Chondrocyte (in vitro differentiated cells): ENCODE measurements around the gene SSH2. TPM values are rescaled to one million over a fixed set of nuclear protein-coding genes. Genes with fewer than 3 reads are reported as not detected.

Source experiments
- DNase-seq: peaks from one replicate; pipeline ENCODE4 v3.0.0; 2021; ENCODE audit warnings: mixed read lengths, low spot score
- H3K27ac Mint-ChIP-seq: one replicate; pipeline ENCODE4 v1.8.0; 2021; ENCODE audit warnings: mild to moderate bottlenecking, moderate library complexity, mixed read lengths; ENCODE audit not compliant: unreplicated experiment
- H3K27me3 Mint-ChIP-seq: 2 replicates; pipeline ENCODE4 v1.8.0; 2021; ENCODE audit warnings: low read depth, mixed read lengths
- H3K36me3 Mint-ChIP-seq: 2 replicates; pipeline ENCODE4 v1.8.0; 2021; ENCODE audit warnings: low read depth, mixed read lengths
- H3K4me1 Mint-ChIP-seq: 2 replicates; pipeline ENCODE4 v1.8.0; 2021; ENCODE audit warnings: low read depth, mild to moderate bottlenecking, mixed read lengths
- H3K4me3 Mint-ChIP-seq: one replicate; pipeline ENCODE4 v1.8.0; 2021; ENCODE audit warnings: mild to moderate bottlenecking, moderate library complexity, mixed read lengths; ENCODE audit not compliant: unreplicated experiment
- H3K9me3 Mint-ChIP-seq: 2 replicates; pipeline ENCODE4 v1.8.0; 2021; ENCODE audit warnings: low read depth, mixed read lengths
- CTCF ChIP-seq: fragments of 200-600 bp; sonication (generic); IDR thresholded peaks from 2 replicates; pipeline ENCODE4 v1.5.0; 2021; ENCODE audit warnings: antibody characterized with exemption, mild to moderate bottlenecking, moderate library complexity
- total RNA-seq: library from RNA; stranded (reverse); gene quantifications from 3 replicates; pipeline ENCODE4 v1.2.1, GENCODE V29; 2021

Gene SSH2
- total RNA-seq, 1 donor from 2014 or later: 14.1 TPM

GRCh38 chr17:29577001-29577370 lies 353.0 kb downstream of the SSH2 start:
- DNase-seq: no peak

GRCh38 chr17:29576214-29577000 lies 353.6 kb downstream of the SSH2 start:
- no peak overlapping the region for H3K4me3 Mint-ChIP-seq
- H3K27me3 Mint-ChIP-seq: no peaks in the 10 kb centered on the region
- no peak overlapping the region for H3K27ac Mint-ChIP-seq
- TF ChIP-seq CTCF: no peak
- H3K36me3 Mint-ChIP-seq: peaks cover 16% of the 10 kb centered on the region
- H3K4me1 Mint-ChIP-seq: peaks cover 10% of the 10 kb centered on the region
- DNase-seq: no peak
- H3K9me3 Mint-ChIP-seq: no peaks in the 10 kb centered on the region

More at GRCh38 chr17:29577001-29577370, 353.0 kb downstream of the SSH2 start:
- H3K9me3 Mint-ChIP-seq: no peaks in the 10 kb centered on the region
- peaks cover 10% of the 10 kb centered on the region for H3K4me1 Mint-ChIP-seq
- no peak for TF ChIP-seq CTCF
- H3K27me3 Mint-ChIP-seq: no peaks in the 10 kb centered on the region
- H3K27ac Mint-ChIP-seq: no peak overlapping the region
- no peak overlapping the region for H3K4me3 Mint-ChIP-seq
- H3K36me3 Mint-ChIP-seq: peaks cover 16% of the 10 kb centered on the region

Other genes with a start within 250 kb of the SSH2 start
- gene EFCAB5, start 11.4 kb upstream of the SSH2 start, total RNA-seq: 0.23 to 0.63 TPM (median 0.37 TPM) in 3 replicates
- gene NSRP1, start 186.6 kb upstream of the SSH2 start, total RNA-seq: 19.2 to 29.0 TPM (median 21.0 TPM) in 3 replicates